NCI-H1694 (cell line): ENCODE measurements around the gene CIDEA.
A peak's percentile ranks its signal among the peaks of the same experiment; 100 is the strongest.

Source experiments
- DNase-seq: peaks from one replicate; lab custom pipeline; 2025; lab: John Stamatoyannopoulos, UW

CIDEA gene

GRCh38 chr18:12301263-12302005 is 47.3 kb downstream of the CIDEA start:
- DNase-seq, result no peak

- DNase-seq, result no peak
Measured at GRCh38 chr18:12302391-12303147, 48.4 kb downstream of the CIDEA start.

GRCh38 chr18:12304351-12305210 is 50.4 kb downstream of the CIDEA start:
- no peak for DNase-seq

DNA sequence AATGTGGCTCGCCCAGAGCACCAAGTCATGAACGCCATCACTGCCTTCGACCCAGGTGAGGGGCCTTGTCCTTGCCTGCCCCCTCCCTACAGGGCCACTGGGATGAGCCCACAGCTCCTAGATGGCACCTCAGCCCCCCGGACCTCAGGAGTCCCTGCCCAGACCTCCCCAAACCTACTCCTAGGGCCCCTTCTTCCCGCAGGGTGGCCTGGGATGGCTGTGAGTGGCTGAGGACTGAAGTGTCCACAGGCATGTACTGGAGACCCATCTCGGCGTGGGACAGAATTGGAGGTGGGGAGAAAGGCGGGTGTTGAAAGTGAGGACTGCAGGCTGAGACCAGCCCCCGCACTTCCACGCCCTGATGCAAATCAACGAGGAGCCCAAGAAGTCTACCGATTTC is 51.0 kb downstream of the CIDEA start:
- DNase-seq, result no peak

GRCh38 chr18:12305930-12306629 is 51.9 kb downstream of the CIDEA start:
- no peak for DNase-seq

DNA sequence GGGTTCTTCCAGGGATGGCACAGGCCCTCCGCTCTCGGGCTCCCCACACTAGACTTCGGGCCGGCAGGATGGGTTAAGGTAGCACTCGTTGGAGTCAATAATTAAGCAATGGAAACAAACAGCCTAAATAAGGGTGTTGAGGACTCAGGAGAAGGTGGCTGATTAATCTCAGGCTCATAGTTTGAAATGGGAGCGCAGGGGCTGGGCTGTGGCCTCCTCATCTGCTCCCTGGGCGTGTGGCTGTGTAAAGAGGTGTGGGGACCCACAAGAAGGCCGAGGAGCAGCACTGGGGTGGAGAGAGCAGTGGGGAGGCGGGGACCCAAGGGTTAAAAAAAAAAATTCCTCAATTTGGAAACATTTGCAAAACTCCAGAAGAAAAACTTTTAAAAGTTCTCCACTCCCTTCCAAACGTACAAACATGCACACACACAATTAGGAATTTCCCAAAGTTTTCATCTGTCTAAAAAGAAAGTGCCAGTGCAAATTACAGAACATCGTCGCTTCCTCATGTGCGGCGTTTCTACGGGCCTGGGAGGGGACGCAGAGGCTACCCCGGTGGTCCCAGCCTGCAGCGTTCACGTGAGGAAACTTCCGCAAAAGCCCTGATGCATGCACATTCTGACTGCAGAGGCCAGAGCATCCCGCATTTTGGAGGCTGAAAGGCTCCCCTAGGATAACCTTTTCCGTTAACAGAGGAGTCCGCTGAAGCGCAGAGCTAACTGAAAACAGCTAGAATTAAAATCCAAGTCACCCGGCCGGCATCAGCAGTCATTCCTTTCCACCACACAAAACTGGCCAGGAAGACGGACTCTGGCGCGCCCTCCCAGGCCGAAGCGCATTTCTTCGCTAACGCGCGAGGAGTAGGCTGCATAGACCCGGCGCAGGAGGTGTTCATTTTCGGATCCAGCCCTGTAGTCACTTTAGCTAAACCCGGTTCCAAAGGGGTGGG is 52.9 kb downstream of the CIDEA start:
- no peak for DNase-seq

- DNase-seq, result no peak
Measured at GRCh38 chr18:12307701-12308385, 53.7 kb downstream of the CIDEA start, which contains the start of gene TUBB6. Gene TUBB6, plus strand, starts transcription at chr18:12308241. Its CDS starts 52 bp downstream, at chr18:12308293.

GRCh38 chr18:12308386-12309100 is 54.4 kb downstream of the CIDEA start:
- peak; percentile 26 for DNase-seq

DNA sequence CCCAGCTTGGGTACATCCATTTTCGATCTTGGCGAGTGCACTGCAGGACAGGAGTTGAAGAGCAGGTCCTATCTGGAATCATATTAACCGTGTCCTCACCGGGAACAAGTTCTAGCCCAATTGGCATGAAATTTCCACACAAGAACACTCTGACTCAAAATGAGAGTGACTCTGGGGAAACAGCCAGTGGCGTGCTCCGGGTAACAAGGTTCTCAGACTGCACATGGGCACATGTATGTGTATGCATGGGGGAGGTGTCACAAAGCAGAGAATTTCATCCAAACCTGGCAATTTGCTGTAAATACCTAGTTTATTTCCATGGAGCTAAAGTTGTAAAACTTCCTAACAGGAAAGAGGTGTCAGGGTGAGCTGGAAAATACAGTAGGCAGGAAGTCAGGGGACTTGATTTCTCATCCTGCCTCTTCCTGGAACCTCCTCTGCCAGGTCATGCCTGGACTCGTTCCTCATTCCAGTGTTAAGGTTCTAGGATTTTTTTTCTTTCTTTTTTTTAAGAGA is 55.6 kb downstream of the CIDEA start:
- no peak for DNase-seq

GRCh38 chr18:12310762-12311161 is 56.6 kb downstream of the CIDEA start:
- no peak for DNase-seq

- no peak for DNase-seq
Measured at GRCh38 chr18:12312976-12313375, 58.8 kb downstream of the CIDEA start.

- no peak for DNase-seq
Measured at GRCh38 chr18:12313530-12314245, 59.5 kb downstream of the CIDEA start.

GRCh38 chr18:12314591-12315305 is 60.6 kb downstream of the CIDEA start:
- DNase-seq, result no peak

- no peak for DNase-seq
Measured at GRCh38 chr18:12315490-12315889, 61.3 kb downstream of the CIDEA start.

DNA sequence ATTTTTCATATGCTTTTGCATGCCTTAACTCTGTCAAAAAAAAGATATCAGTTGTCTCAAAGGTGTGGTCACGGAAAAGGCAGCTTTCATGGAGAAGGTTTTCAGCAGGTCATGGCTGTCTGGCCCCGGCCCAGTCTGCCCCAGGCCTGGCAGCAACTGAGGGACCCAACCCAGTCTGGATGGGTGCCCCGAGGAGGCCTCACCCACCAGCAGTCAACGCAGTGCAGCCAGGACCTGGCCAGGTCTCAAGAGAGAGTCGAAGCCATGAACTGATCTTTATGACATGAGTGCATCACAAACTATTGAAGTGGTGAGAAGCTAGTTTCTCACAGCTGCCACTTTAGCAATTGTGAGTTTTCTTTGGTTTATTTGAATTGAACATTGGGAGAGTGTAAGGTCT is 61.8 kb downstream of the CIDEA start:
- no peak for DNase-seq

- no peak for DNase-seq
Measured at GRCh38 chr18:12317664-12318333, 63.6 kb downstream of the CIDEA start.

GRCh38 chr18:12318334-12318697 is 64.2 kb downstream of the CIDEA start:
- DNase-seq, result no peak
